Measurements from ENCODE around the gene TMTC3. TPM values are rescaled to one million over a fixed set of nuclear protein-coding genes. Genes with fewer than 3 reads are reported as not detected.

Gene TMTC3
- total and polyA plus RNA-seq, 7 donors = 0.46 to 22.2 (median 14.4) TPM

- DNase-seq = no peak
- Histone ChIP-seq H3K36me3 (peaks cover 0 to 24% (median 0%) of the 10 kb centered on the region in 4 donors), H3K4me3 (no peak overlapping the region), H3K27ac (no peak overlapping the region), H3K9me3 (no peaks in the 10 kb centered on the region), H3K27me3 (no peaks in the 10 kb centered on the region), H3K4me1 (no peaks in the 10 kb centered on the region)
- 96% methylated on average over 2 of the region's 2 CpGs for WGBS, 2 donors
- intact Hi-C loops (cut with DNase I) = no loop called here
- TF ChIP-seq CTCF (IDR thresholded peaks at IDR 0.05) = no peak
Observed at GRCh38 chr12:88185279-88185678, 43.2 kb downstream of the TMTC3 start.

GRCh38 chr12:88185988-88186387 lies 43.9 kb downstream of the TMTC3 start:
- no peak for DNase-seq
- Histone ChIP-seq H3K9me3 (no peaks in the 10 kb centered on the region), H3K36me3 (peaks cover 0 to 27% (median 0%) of the 10 kb centered on the region in 4 donors), H3K4me3 (no peak overlapping the region), H3K27me3 (no peaks in the 10 kb centered on the region), H3K27ac (no peak overlapping the region), H3K4me1 (no peaks in the 10 kb centered on the region)
- intact Hi-C loops (cut with DNase I) = no loop called here
- TF ChIP-seq POLR2A (IDR thresholded peaks at IDR 0.05) (no peak), CTCF (IDR thresholded peaks at IDR 0.05) (no peak), EP300 (IDR thresholded peaks at IDR 0.05) (no peak), POLR2AphosphoS5 (IDR thresholded peaks at IDR 0.05) (no peak)

DNA sequence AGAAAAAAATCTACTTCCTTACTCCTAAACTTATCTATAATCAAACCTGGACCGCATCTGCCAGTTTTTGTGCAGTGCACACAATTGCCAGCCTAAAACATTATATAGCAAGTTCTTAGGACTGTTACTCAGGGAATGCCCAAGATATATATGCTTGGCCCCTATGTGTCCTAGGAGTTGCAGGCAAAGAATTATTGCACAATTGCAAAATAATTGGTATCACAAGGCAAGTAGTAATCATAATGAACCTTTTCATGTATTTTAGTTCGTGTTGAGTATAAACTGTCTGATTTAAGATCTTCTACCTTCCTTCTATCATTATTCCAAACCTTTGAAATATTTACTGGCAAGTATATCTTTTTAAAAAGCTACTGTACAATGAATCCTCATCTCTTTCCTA lies 45.5 kb downstream of the TMTC3 start:
- intact Hi-C loops (cut with DNase I) = no loop called here
- H3K27ac ChIP-seq = no peak overlapping the region
- WGBS, 2 donors = 69 to 87% methylated on average over 2 of the region's 2 CpGs
- peaks cover 0 to 26% (median 0%) of the 10 kb centered on the region in 4 donors for H3K36me3 ChIP-seq
- no peaks in the 10 kb centered on the region for H3K9me3 ChIP-seq
- no peak overlapping the region for H3K4me3 ChIP-seq
- DNase-seq = no peak
- no peaks in the 10 kb centered on the region for H3K27me3 ChIP-seq
- TF ChIP-seq EP300 (IDR thresholded peaks at IDR 0.05) (no peak), POLR2AphosphoS5 (IDR thresholded peaks at IDR 0.05) (no peak), POLR2A (IDR thresholded peaks at IDR 0.05) (no peak), CTCF (IDR thresholded peaks at IDR 0.05) (no peak)
- no peaks in the 10 kb centered on the region for H3K4me1 ChIP-seq

GRCh38 chr12:88188180-88188579 lies 46.1 kb downstream of the TMTC3 start:
- Histone ChIP-seq H3K4me3 (no peak overlapping the region), H3K36me3 (peaks cover 0 to 26% (median 0%) of the 10 kb centered on the region in 4 donors), H3K27ac (no peak overlapping the region), H3K27me3 (no peaks in the 10 kb centered on the region), H3K9me3 (no peaks in the 10 kb centered on the region), H3K4me1 (no peaks in the 10 kb centered on the region)
- no peak for TF ChIP-seq EP300 (IDR thresholded peaks at IDR 0.05)
- no peak for TF ChIP-seq POLR2A (IDR thresholded peaks at IDR 0.05)
- no peak for TF ChIP-seq POLR2AphosphoS5 (IDR thresholded peaks at IDR 0.05)
- TF ChIP-seq CTCF (IDR thresholded peaks at IDR 0.05) = no peak
- DNase-seq = no peak
- intact Hi-C loops (cut with DNase I) = no loop called here
- WGBS, 2 donors = 25 to 68% methylated on average over 1 of the region's 1 CpG

DNA sequence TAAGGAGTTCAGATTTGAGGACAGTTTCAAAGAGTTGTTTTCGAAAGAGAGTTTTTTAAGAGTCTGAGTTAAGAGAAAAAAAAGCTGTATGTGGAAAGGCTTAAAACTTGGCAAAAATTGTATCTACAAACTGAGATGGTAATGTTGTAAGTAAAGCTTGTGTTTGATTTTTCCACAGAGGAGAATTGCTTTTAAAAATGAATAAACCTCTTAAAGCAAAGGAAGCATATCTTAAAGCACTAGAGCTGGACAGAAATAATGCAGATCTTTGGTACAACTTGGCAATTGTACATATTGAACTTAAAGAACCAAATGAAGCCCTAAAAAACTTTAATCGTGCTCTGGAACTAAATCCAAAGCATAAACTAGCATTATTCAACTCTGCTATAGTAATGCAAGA lies 50.3 kb downstream of the TMTC3 start:
- intact Hi-C loops (cut with DNase I) = no loop called here
- Histone ChIP-seq H3K4me1 (no peaks in the 10 kb centered on the region), H3K4me3 (no peak overlapping the region), H3K36me3 (peaks cover 0 to 28% (median 0%) of the 10 kb centered on the region in 4 donors), H3K27ac (no peak overlapping the region), H3K9me3 (no peaks in the 10 kb centered on the region), H3K27me3 (no peaks in the 10 kb centered on the region)
- TF ChIP-seq CTCF (IDR thresholded peaks at IDR 0.05) (no peak), POLR2A (IDR thresholded peaks at IDR 0.05) (no peak), EP300 (IDR thresholded peaks at IDR 0.05) (no peak), POLR2AphosphoS5 (IDR thresholded peaks at IDR 0.05) (no peak)
- WGBS, 2 donors = 78 to 87% methylated on average over 2 of the region's 2 CpGs
- DNase-seq = no peak
